H7 (cell line): Measurements from ENCODE around the gene KCNJ14. TPM values are rescaled to one million over a fixed set of nuclear protein-coding genes. Genes with fewer than 3 reads are reported as not detected.

Experiments used
- DNase-seq: peaks from one replicate; pipeline ENCODE4 v3.0.0; 2012
- H3K27me3 ChIP-seq: 2 replicates; pipeline ENCODE4 v1.6.0; 2011; ENCODE audit warnings: mild to moderate bottlenecking, low read length; ENCODE audit not compliant: control insufficient read depth, insufficient read depth
- H3K36me3 ChIP-seq: replicated peaks from 2 replicates; pipeline ENCODE4 v1.5.1; 2011; ENCODE audit warnings: low read length; ENCODE audit not compliant: control insufficient read depth, insufficient read depth
- H3K4me3 ChIP-seq: 2 replicates; pipeline ENCODE4 v1.5.1; 2011; ENCODE audit warnings: low read depth, mild to moderate bottlenecking, control low read depth, low read length, moderate library complexity; ENCODE audit not compliant: insufficient read depth
- total RNA-seq: library from RNA; depleted of rRNA; stranded (reverse); fragments of >200 nt; shearing (Covaris generic); gene quantifications from 2 replicates; pipeline ENCODE4 v1.2.3, GENCODE V29; 2014

The KCNJ14 gene
- total RNA-seq, 1 experiment from 2014 or later: 0.21 TPM

- peaks cover 32% of the 10 kb centered on the region for H3K36me3 ChIP-seq
- H3K4me3 ChIP-seq: no peak overlapping the region
- H3K27me3 ChIP-seq: no peaks in the 10 kb centered on the region
- DNase-seq: peak; percentile 44
These were observed 2.8 kb upstream of the KCNJ14 start for GRCh38 chr19:48452289-48453190.

- no peaks in the 10 kb centered on the region for H3K27me3 ChIP-seq
- H3K4me3 ChIP-seq: no peak overlapping the region
- peaks cover 22% of the 10 kb centered on the region for H3K36me3 ChIP-seq
These were observed 1.1 kb upstream of the KCNJ14 start for GRCh38 chr19:48454150-48454730.

GRCh38 chr19:48455908-48456562 is 661 bp downstream of the KCNJ14 start:
- DNase-seq: no peak
- peaks cover 17% of the 10 kb centered on the region for H3K36me3 ChIP-seq
- H3K27me3 ChIP-seq: no peaks in the 10 kb centered on the region
- no peak overlapping the region for H3K4me3 ChIP-seq

More at GRCh38 chr19:48454150-48454730, 1.1 kb upstream of the KCNJ14 start:
- peak; percentile 61 for DNase-seq

GRCh38 chr19:48456864-48457263 is 1.5 kb downstream of the KCNJ14 start:
- Histone ChIP-seq H3K27me3 (no peaks in the 10 kb centered on the region), H3K4me3 (no peak overlapping the region), H3K36me3 (peaks cover 12% of the 10 kb centered on the region)
- DNase-seq: no peak

GRCh38 chr19:48458016-48458415 is 2.6 kb downstream of the KCNJ14 start:
- H3K27me3 ChIP-seq: no peaks in the 10 kb centered on the region
- DNase-seq: no peak
- H3K36me3 ChIP-seq: peaks cover 6% of the 10 kb centered on the region
- H3K4me3 ChIP-seq: no peak overlapping the region

- Histone ChIP-seq H3K36me3 (no peaks in the 10 kb centered on the region), H3K4me3 (no peak overlapping the region)
- DNase-seq: peak; percentile 67
These were observed 6.2 kb downstream of the KCNJ14 start for GRCh38 chr19:48461651-48461981.

GRCh38 chr19:48461982-48462655 is 6.7 kb downstream of the KCNJ14 start:
- Histone ChIP-seq H3K36me3 (no peaks in the 10 kb centered on the region), H3K27me3 (no peaks in the 10 kb centered on the region), H3K4me3 (no peak overlapping the region)
- DNase-seq: peak; percentile 97

More at GRCh38 chr19:48461651-48461981, 6.2 kb downstream of the KCNJ14 start:
- no peaks in the 10 kb centered on the region for H3K27me3 ChIP-seq

GRCh38 chr19:48465215-48465614 is 9.8 kb downstream of the KCNJ14 start:
- H3K4me3 ChIP-seq: no peak overlapping the region
- no peak for DNase-seq

GRCh38 chr19:48466561-48467325 is 11.4 kb downstream of the KCNJ14 start:
- DNase-seq: no peak
- Histone ChIP-seq H3K27me3 (no peaks in the 10 kb centered on the region), H3K4me3 (no peak overlapping the region), H3K36me3 (peaks cover 12% of the 10 kb centered on the region)

More at GRCh38 chr19:48465215-48465614, 9.8 kb downstream of the KCNJ14 start:
- H3K36me3 ChIP-seq: no peaks in the 10 kb centered on the region
- no peaks in the 10 kb centered on the region for H3K27me3 ChIP-seq

GRCh38 chr19:48468772-48469288 is 13.5 kb downstream of the KCNJ14 start:
- H3K4me3 ChIP-seq: peak overlapping the region; percentile 98
- DNase-seq: peak; percentile 98
- H3K27me3 ChIP-seq: no peaks in the 10 kb centered on the region
- peaks cover 31% of the 10 kb centered on the region for H3K36me3 ChIP-seq

- H3K36me3 ChIP-seq: peaks cover 35% of the 10 kb centered on the region
- peak within 1 kb of the TSS; percentile 98 for H3K4me3 ChIP-seq
- H3K27me3 ChIP-seq: no peaks in the 10 kb centered on the region
- peak; percentile 94 for DNase-seq
These were observed 14.0 kb downstream of the KCNJ14 start, which contains the start of gene CYTH2 for GRCh38 chr19:48469289-48469881. TSS of gene CYTH2 (plus strand) at chr19:48469369. CDS start at chr19:48469508, 139 bp downstream.

GRCh38 chr19:48469934-48470680 is 14.7 kb downstream of the KCNJ14 start:
- Histone ChIP-seq H3K4me3 (peak overlapping the region; percentile 98), H3K27me3 (no peaks in the 10 kb centered on the region), H3K36me3 (peaks cover 42% of the 10 kb centered on the region)
- DNase-seq: no peak

- Histone ChIP-seq H3K4me3 (no peak overlapping the region), H3K36me3 (peaks cover 49% of the 10 kb centered on the region)
- no peak for DNase-seq
These were observed 15.5 kb downstream of the KCNJ14 start for GRCh38 chr19:48470856-48471255.

More at GRCh38 chr19:48470856-48471255, 15.5 kb downstream of the KCNJ14 start:
- no peaks in the 10 kb centered on the region for H3K27me3 ChIP-seq
